Esophagus squamous epithelium (tissue), 5 donors: Measurements from ENCODE around the gene COPS9. TPM values are rescaled to one million over a fixed set of nuclear protein-coding genes. Genes with fewer than 3 reads are reported as not detected.

Experiments used
- DNase-seq: peaks from one replicate; lab custom pipeline; 2025; lab: John Stamatoyannopoulos, UW
- H3K27ac ChIP-seq, 4 donors: fragments of 200-600 bp; sonication (generic); one replicate each; pipeline ENCODE4 v1.5.1; 2016 to 2019; ENCODE audit warnings: mild to moderate bottlenecking in 1 of 4
- H3K27me3 ChIP-seq, 4 donors: fragments of 200-600 bp; sonication (generic); 1 replicate in 3 of 4; 2 replicates in 1 of 4; pipeline versions ENCODE4 v1.5.1 to v1.6.0; 2017 to 2021; ENCODE audit warnings: antibody characterized with exemption in 1 of 4
- H3K36me3 ChIP-seq, 3 donors: fragments of 200-600 bp; sonication (generic); one replicate each; pipeline ENCODE4 v1.5.1; 2016 to 2019
- H3K4me1 ChIP-seq, 3 donors: fragments of 200-600 bp; sonication (generic); one replicate each; pipeline ENCODE4 v1.5.1; 2017 to 2019
- H3K4me3 ChIP-seq, 4 donors: fragments of 200-600 bp; sonication (generic); 1 replicate in 3 of 4; 2 replicates in 1 of 4; pipeline ENCODE4 v1.5.1; 2016 to 2019; ENCODE audit warnings: mild to moderate bottlenecking in 2 of 4, moderate library complexity in 1 of 4
- H3K9me3 ChIP-seq, 3 donors: fragments of 200-600 bp; sonication (generic); one replicate each; pipeline ENCODE4 v1.5.1; 2016 to 2019
- CTCF ChIP-seq, 6 experiments: fragments of 450-650 bp in 4 of 6; fragments of 200-600 bp in 2 of 6; sonication (generic) in 2 of 6; IDR thresholded peaks; one replicate each; pipeline ENCODE4 v1.5.1; 2016 to 2019; ENCODE audit warnings: antibody characterized with exemption in 6 of 6, mild to moderate bottlenecking in 4 of 6, moderate library complexity in 4 of 6
- POLR2A ChIP-seq, 4 donors: fragments of 450-650 bp; IDR thresholded peaks; one replicate each; pipeline ENCODE4 v1.6.1; 2017; ENCODE audit warnings: antibody characterized with exemption in 4 of 4, mild to moderate bottlenecking in 4 of 4, moderate library complexity in 3 of 4
- WGBS, 2 donors: methylation state at CpG; one replicate each; pipeline ENCODE4 v1.1.5; 2018; 5-methylcytosine and 5-hydroxymethylcytosine counted together
- intact Hi-C: fragments of 100-400 bp; cut with DNase I; formaldehyde crosslinking; loops from one replicate; pipeline ENCODE4 v1.15.0; 2022
- total RNA-seq, 4 donors: library from RNA; depleted of rRNA; stranded (reverse); fragments of >200 nt; gene quantifications; one replicate each; pipeline ENCODE4 v1.1.0, GENCODE V29; 2016
- donor health status: DM: yes; HTN: yes; CAD: no.

Gene COPS9
- total RNA-seq, 4 donors from 2014 or later: 103 to 225 (median 195) TPM

GRCh38 chr2:240165661-240166060 lies 29.6 kb upstream of the COPS9 start:
- H3K4me1 ChIP-seq: no peaks in the 10 kb centered on the region
- no peak for TF ChIP-seq POLR2A (IDR thresholded peaks at IDR 0.05)
- no peak for TF ChIP-seq CTCF (IDR thresholded peaks at IDR 0.05)
- no peaks in the 10 kb centered on the region for H3K9me3 ChIP-seq
- no peaks in the 10 kb centered on the region for H3K36me3 ChIP-seq
- intact Hi-C loops: no loop called here
- H3K27me3 ChIP-seq: peaks cover 0 to 59% (median 0%) of the 10 kb centered on the region in 4 donors
- H3K27ac ChIP-seq: no peak overlapping the region
- DNase-seq: no peak
- 41 to 42% methylated on average over 3 of the region's 4 CpGs for WGBS, 2 donors
- H3K4me3 ChIP-seq: no peak overlapping the region

DNA sequence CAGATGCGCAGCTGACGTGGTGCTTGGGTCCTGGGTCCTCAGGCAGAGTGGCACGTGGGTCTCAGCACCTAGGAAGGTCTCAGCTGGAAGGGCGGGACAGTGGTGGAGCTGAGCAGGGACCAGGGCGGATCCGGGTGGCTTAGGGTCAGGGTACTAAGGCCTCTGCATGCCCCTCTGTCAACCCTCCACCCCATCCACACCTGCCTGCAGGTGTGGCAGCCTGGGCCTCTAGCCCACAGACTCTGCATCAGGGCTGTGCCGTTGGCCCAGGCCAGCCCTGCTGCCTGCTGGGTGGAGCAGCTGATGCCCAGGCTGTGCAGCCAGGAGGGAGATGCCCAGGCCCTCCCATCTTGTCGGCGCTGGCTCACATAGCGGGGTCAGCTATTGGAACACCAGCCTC lies 28.9 kb upstream of the COPS9 start:
- Histone ChIP-seq H3K9me3 (no peaks in the 10 kb centered on the region), H3K4me3 (no peak overlapping the region), H3K27ac (no peak overlapping the region), H3K4me1 (no peaks in the 10 kb centered on the region), H3K27me3 (peaks cover 0 to 59% (median 0%) of the 10 kb centered on the region in 4 donors), H3K36me3 (no peaks in the 10 kb centered on the region)
- WGBS, 2 donors: 87 to 100% methylated on average over 1 to 6 of the region's 10 CpGs
- intact Hi-C loops: no loop called here
- DNase-seq: no peak
- TF ChIP-seq POLR2A (IDR thresholded peaks at IDR 0.05): no peak

DNA sequence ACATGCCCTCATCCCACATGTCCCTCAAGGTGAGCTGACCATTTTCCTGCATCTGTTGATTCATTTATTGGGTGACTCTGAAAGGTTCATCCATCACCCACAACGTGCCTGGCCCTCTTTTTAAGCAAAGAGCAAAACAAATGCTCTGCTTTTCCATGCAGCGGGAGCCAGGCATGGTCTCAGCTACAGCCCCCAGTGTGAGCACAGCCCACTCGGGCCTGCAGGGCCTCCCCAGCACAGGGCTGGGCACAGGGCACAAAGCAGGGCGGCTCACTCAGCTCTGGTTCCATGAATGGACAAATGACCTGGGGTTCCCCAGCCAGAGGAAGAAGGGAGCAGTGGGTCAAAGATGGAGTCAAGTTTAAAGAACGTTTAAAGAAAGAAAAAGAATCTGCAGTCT lies 28.5 kb upstream of the COPS9 start:
- Histone ChIP-seq H3K36me3 (no peaks in the 10 kb centered on the region), H3K4me3 (no peak overlapping the region), H3K27me3 (peaks cover 0 to 59% (median 0%) of the 10 kb centered on the region in 4 donors), H3K4me1 (no peaks in the 10 kb centered on the region), H3K27ac (no peak overlapping the region), H3K9me3 (no peaks in the 10 kb centered on the region)
- no peak for DNase-seq
- 48% methylated on average over 4 to 5 of the region's 5 CpGs for WGBS, 2 donors
- intact Hi-C loops: no loop called here
- no peak for TF ChIP-seq CTCF (IDR thresholded peaks at IDR 0.05)
- no peak for TF ChIP-seq POLR2A (IDR thresholded peaks at IDR 0.05)

DNA sequence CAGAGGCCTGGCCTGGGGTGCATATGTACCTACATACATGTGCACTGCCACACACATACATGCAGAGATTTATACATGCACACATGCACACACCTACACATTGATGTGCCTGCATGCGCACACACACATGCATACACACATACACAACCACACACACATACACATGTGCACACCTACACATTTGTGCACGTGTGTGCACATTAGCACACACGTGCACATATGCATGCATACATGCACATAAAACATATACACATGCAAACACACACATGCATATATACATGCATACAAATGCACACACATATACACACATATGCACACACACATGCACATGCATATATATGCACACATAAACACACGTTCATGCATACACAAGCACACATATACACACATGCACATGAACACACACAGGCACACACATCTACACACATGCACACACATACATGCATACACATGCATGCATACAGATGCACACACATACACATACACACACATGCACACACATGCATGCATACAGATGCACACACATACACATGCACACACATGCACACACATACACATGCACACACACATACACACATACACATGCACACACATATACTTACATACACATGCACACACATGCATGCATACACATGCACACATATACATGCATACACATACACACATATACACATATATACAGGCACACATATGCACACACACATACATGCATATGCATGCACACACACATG lies 27.9 kb upstream of the COPS9 start:
- H3K36me3 ChIP-seq: no peaks in the 10 kb centered on the region
- H3K4me1 ChIP-seq: no peaks in the 10 kb centered on the region
- no peak overlapping the region for H3K27ac ChIP-seq
- no peak overlapping the region for H3K4me3 ChIP-seq
- no peaks in the 10 kb centered on the region for H3K9me3 ChIP-seq
- no peak for TF ChIP-seq POLR2A (IDR thresholded peaks at IDR 0.05)
- TF ChIP-seq CTCF (IDR thresholded peaks at IDR 0.05): no peak
- DNase-seq: no peak
- intact Hi-C loops: no loop called here
- H3K27me3 ChIP-seq: peaks cover 0 to 59% (median 0%) of the 10 kb centered on the region in 4 donors
- WGBS, 2 donors: 89 to 91% methylated on average over 4 of the region's 4 CpGs

- no peak for DNase-seq
- WGBS, 2 donors: 44 to 56% methylated on average over 5 to 11 of the region's 16 CpGs
- TF ChIP-seq CTCF (IDR thresholded peaks at IDR 0.05): no peak
- Histone ChIP-seq H3K4me3 (no peak overlapping the region), H3K36me3 (no peaks in the 10 kb centered on the region), H3K27ac (no peak overlapping the region), H3K27me3 (peaks cover 0 to 52% (median 0%) of the 10 kb centered on the region in 4 donors), H3K9me3 (no peaks in the 10 kb centered on the region), H3K4me1 (no peaks in the 10 kb centered on the region)
- intact Hi-C loops: no loop called here
Observed at GRCh38 chr2:240162939-240163714, 27.0 kb upstream of the COPS9 start.
